T-helper 1 cell treated with Interleukin-12 subunit alpha and Interleukin-12 subunit beta and Interleukin-4 antibody, amounts not matched to agents 30 ng/mL and 1 ng/mL, for 36 hours (primary cell): Measurements from ENCODE around the gene TADA1. TPM values are rescaled to one million over a fixed set of nuclear protein-coding genes. Genes with fewer than 3 reads are reported as not detected.

Source experiments
- intact Hi-C: fragments of 100-400 bp; cut with micrococcal nuclease; formaldehyde crosslinking; loops from one replicate; pipeline ENCODE4 v1.15.1; 2024
- total RNA-seq: library from RNA; stranded (reverse); gene quantifications from 2 replicates; pipeline ENCODE4 v1.2.3, GENCODE V29; 2022

Gene TADA1
- total RNA-seq, result 14.6 and 15.8 TPM in 2 replicates

DNA sequence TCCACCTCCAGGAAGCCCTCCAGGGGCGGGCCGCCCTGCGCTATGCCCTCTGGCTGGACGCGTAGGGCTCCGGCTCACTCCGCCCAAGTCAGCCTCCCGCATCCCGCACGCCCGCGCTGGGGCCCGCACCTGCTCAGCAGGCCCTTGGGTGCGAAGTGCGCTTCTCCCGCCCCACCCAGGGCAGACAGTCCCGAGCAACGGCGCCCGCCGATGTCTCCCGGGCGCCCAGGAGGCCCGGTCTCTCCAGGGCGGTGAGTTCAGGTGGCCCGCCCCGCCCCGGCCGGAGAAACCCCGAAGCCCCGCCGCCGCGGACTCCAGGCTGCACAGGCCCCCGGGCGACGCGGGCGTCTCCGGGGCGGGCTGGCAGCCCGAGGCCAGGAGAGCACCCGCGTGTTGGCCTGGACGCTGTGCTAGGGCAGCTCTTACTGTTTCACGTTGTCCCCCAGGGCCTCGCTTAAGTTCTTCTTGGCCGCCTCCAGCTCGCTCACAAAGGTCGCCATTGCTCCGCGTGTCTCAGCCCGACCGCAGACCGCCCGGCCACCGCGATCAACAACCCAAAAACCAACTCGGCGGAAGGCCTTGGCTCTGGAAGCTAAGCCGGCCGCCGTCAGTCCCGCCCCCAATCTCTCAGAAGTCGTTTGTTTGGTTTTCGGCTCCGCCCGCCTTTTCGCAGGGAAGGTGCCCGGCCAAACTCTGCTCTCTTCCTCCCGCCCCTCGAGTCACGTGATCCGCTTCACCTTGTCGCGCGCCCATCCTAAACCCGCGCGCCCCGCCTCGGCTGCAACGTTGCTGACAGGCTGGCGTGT is at the start of gene TADA1:
Gene TADA1 (minus strand): TSS at position 531 of the 806 bp plus-strand sequence. CDS start 31 bp downstream, at position 500.
- intact Hi-C loops, result loop anchor here (1.0 to 5.0 kb wide), 21 partner anchors 30 to 1302 kb away; partner anchors contain the start of genes ALDH9A1, CD247, CREG1 and DCAF6

- intact Hi-C loops, result no loop called here
Observed at GRCh38 chr1:166924823-166925541, 48.9 kb upstream of the TADA1 start.

- intact Hi-C loops, result no loop called here
Observed at GRCh38 chr1:166920561-166921475, 44.8 kb upstream of the TADA1 start.

GRCh38 chr1:166918956-166919316 is 42.9 kb upstream of the TADA1 start:
- intact Hi-C loops, result no loop called here

DNA sequence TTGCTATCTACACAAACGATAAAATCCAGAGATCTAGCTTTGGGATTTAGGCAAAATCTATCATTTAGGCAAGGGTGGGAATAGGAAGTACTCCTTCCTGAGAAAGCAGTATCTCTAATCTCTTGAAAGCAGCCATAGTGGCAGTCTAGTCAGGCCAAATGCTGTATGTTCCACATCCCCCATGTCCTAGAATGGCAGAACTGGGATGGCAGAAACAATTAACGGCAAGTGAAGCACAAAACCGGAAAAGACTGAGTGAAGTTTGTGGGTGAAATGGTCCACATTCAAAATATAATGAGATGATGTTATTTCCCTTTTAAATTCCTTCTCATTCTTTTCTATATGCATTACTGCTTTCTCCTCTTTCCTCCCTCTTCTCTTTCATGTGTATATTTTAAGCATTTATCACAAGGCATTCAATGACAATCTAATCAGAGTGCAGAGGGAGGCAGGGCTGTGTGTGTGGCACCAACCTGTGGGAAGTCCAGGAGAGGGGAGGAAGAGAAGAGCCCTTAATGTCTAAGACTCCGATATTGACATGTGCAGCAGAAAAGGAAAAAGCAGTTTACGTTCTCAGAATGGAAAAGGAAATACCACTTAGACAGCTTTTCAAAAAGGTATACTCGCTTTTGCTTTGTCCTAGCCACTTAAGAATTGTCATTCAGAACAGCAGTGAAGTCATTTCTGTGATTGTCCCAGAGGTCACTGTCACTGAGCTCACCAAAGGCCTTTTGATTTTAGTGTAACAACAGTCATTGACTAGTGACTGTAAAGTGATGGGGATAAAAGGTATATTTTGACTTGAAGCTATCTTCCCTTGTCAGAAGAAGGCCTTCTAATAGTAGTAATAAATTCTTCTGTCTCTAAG is 42.3 kb upstream of the TADA1 start:
- intact Hi-C loops, result no loop called here

- intact Hi-C loops, result no loop called here
Observed at GRCh38 chr1:166915941-166916340, 39.9 kb upstream of the TADA1 start.

DNA sequence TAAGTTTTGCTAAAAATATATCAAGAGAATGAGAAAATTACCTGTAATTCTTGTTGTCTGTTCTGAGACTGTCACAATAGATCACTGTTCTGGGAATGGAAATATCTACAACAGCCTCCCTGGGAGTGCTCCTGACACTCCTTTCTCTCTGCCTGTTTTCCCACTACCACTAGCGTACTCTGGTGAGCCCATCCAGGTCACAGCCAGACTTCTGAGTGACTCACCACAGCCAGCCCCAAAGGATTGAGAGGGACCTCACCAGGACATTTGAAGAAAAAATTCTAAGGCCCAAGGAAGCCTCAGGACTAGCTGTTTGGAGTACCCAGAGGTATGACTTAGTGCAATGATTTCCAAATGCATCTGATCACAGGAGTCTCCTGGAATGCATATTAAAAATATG is 39.0 kb upstream of the TADA1 start:
- intact Hi-C loops, result no loop called here

DNA sequence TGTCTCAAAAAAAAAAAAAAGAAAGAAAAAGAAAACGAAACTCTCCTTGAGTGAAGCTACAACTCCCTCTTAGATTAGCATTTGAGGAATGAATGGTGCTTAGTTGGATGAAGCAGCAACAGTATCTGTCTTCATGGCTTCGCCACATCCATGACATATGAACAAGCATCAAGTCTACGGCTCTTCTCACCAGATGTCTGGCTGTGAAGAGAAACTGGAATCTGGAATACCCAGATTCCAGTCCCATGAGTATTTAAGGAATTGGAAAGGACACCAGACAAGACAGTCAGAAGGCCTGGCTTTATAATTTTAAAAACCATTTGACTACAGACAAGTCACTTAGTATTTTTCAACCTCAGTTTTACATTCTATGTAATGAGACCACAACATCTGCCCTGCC is 38.0 kb upstream of the TADA1 start:
- intact Hi-C loops, result loop anchor here (5.0 kb wide), 4 partner anchors 128 to 618 kb away; no protein-coding TSS in a partner anchor

GRCh38 chr1:166911624-166912023 is 35.6 kb upstream of the TADA1 start:
- intact Hi-C loops, result loop anchor here (5.0 kb wide), 4 partner anchors 131 to 621 kb away; no protein-coding TSS in a partner anchor

- intact Hi-C loops, result loop anchor here (1.0 to 5.0 kb wide), 11 partner anchors 26 to 646 kb away; partner anchors contain the start of genes ILDR2, POU2F1 and TADA1
Observed at GRCh38 chr1:166910396-166910994, 34.4 kb upstream of the TADA1 start.

- intact Hi-C loops, result no loop called here
Observed at GRCh38 chr1:166908942-166909341, 32.9 kb upstream of the TADA1 start.

- intact Hi-C loops, result no loop called here
Observed at GRCh38 chr1:166907763-166908162, 31.7 kb upstream of the TADA1 start.

DNA sequence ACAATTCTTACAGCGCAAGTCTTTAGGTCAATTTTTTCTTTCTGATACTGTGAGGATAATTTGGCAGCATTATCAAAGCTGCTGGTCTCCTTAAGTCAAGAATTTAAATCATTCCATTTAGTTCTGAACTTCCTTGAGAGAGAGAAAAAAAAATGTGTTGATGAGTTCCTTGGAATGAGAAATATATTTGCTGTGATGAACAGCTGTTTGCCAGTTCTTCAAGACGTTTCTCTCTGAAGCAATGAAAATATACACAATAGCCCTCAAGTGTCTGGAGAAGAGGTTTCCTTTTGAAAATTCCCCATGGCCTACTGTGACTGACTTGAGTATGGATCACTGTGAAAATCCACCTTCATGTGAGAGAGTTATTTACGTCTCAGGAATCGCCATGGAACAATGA is 31.0 kb upstream of the TADA1 start:
- intact Hi-C loops, result no loop called here

DNA sequence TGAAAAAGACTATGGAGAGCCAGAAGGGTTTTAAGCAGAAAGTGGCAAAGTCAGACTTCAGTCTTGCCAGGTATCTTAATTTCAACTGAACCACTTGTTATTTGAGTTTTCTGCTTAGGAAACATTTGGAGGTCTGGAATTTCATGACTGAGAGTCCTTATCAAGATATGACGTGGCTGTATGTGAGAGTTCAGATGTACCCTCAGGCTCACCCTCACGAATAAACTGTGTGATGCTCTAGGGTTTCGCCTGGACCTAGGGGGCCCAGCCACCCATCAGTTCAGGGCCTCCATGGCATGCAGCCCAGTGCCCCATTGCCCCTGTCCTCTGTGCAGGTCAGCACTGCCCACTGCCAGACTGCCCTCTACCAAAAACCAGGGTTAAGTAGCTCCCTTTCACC is 30.6 kb upstream of the TADA1 start:
- intact Hi-C loops, result loop anchor here (1.0 kb wide), 1 partner anchor 30 kb away; the partner anchor contains the start of gene TADA1

DNA sequence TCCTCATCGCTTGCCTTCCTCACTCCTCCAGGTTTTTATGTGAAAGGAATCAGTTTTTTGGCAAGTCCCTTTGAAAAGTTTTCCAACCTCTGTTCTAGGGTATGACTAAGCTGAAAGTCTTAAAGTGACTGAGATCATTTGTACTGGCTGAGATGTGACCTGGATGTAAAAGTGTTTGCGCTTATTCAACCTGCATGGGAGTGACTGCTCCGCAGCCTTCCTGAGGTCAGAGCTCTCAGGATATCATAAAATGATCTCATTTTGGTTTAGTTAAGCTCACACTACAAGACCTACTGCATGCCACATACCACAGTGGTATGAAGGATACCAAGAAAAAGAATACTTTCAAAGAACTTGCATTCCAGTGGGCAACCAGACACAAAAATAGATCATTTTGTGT is 29.8 kb upstream of the TADA1 start:
- intact Hi-C loops, result loop anchor here (1.0 kb wide), 1 partner anchor 30 kb away; the partner anchor contains the start of gene TADA1

DNA sequence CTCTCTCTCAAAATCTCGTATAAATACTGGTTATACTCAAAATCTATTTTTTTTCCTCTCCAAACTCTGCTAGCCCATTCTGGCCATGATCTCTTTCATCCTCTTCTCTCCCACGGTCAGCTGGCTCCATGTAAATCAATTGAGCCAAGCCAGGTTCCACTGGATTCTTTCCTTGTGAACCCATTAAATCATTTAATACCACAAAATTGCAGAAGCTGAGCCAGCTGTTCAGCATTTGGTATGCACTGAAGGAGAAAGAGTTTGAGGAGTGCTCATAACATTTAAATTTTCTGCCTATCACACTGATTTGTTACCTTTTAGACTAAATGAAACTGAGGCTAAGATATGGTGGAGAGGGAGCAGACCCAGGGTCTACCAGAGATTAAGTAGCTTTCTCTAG is 29.1 kb upstream of the TADA1 start:
- intact Hi-C loops, result no loop called here

DNA sequence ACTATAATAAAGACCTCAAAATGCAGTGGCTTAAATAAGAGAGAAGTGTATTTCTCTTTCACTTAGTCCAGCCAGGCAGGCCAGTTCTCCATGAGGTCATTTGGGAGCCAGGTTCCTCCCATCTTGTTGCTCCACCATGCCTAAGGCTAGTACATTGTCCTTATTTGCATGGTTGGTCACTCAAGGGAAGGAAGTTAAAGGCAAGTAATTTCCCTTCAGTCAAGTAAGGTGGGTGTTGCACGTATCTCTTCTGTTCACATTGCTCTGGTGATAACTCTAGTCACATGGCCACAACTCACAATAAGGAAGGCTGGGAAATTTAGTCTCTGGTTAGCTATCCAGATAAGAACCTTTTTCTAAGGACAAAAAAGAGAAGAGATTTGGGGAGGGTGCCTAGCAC is 27.2 kb upstream of the TADA1 start:
- intact Hi-C loops, result no loop called here

DNA sequence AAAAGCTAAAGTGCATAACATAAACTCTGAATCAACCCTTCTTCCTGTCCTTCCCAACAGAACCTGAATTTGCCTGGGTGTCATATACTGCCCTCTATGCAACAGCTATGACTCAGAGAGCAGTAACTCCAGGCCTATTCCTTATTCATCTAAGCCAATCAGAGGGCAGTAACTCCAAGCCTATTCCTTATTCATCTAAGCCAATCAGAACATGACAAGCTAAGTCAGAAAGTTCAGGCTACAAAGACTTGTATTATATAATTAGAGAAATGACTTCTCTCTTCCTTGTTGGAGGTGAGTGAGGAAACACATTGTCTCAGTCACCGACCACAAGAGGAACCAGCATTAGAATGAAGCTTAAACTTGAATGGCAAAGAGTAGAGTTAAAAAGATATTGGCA is 26.2 kb upstream of the TADA1 start:
- intact Hi-C loops, result no loop called here

DNA sequence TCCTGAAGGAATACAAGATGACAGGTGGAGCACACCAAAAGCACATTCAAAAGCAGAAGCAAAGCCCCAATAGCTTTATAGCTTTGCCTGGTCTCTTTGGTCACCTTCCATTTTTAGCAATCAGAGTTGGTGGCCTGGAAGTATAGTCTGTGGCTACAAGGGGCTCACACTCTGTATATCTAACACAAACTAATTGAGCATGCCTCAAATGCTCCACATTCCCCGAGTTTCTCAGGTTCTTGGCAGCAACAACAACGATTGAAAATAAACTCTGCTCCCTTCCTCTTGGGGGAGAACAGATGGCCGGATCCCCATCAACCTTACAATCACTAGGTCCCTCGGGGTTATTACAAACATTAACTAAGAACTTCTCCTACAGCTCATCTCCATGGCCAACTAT is 24.9 kb upstream of the TADA1 start:
- intact Hi-C loops, result no loop called here

GRCh38 chr1:166899769-166900168 is 23.7 kb upstream of the TADA1 start:
- intact Hi-C loops, result no loop called here
